Measurements from ENCODE around the gene HOXD10. TPM values are rescaled to one million over a fixed set of nuclear protein-coding genes. Genes with fewer than 3 reads are reported as not detected.

HOXD10 gene
- total and polyA plus RNA-seq, 4 donors: 0.92 to 15.5 (median 0.98) TPM; not detected in 1

Small RNA genes within 50 kb of the gene (small RNA-seq; reads per million reads assigned to genes)
- gene MIR10B (ENCODE audit: low replicate concordance): 171,554 reads per million, percentile 100 among the genes with 10 or more reads in this experiment

Other genes starting within 250 kb of the HOXD10 start
- 10 to 100 TPM; 38.7 to 72.8 TPM for gene LNPK, start 114.5 kb upstream of the HOXD10 start, total RNA-seq
- 10 to 100 TPM; 26.2 to 40.6 TPM for gene LNPK, start 114.5 kb upstream of the HOXD10 start, polyA plus RNA-seq (ENCODE audit: insufficient read length in 2 of 2)
- gene EVX2, start 32.8 kb upstream of the HOXD10 start, total RNA-seq: under 1 TPM; 0.17 to 0.59 TPM
- 1 to 10 TPM in 1 of 2 donors, under 1 TPM in 1; 0.74 to 1.1 TPM for gene EVX2, start 32.8 kb upstream of the HOXD10 start, polyA plus RNA-seq (ENCODE audit: insufficient read length in 2 of 2)
- under 1 TPM in 1 of 2 donors, not detected in 1; 0.10 TPM for gene HOXD13, start 24.1 kb upstream of the HOXD10 start, total RNA-seq
- not detected for gene HOXD13, start 24.1 kb upstream of the HOXD10 start, polyA plus RNA-seq (ENCODE audit: insufficient read length in 2 of 2)
- not detected for gene HOXD12, start 17.0 kb upstream of the HOXD10 start, total RNA-seq
- gene HOXD12, start 17.0 kb upstream of the HOXD10 start, polyA plus RNA-seq (ENCODE audit: insufficient read length in 2 of 2): not detected
- 1 to 10 TPM in 1 of 2 donors, not detected in 1; 1.4 TPM for gene HOXD11, start 9.5 kb upstream of the HOXD10 start, total RNA-seq
- gene HOXD11, start 9.5 kb upstream of the HOXD10 start, polyA plus RNA-seq (ENCODE audit: insufficient read length in 2 of 2): under 1 TPM; 0.39 to 0.51 TPM
- 1 to 10 TPM in 1 of 2 donors, under 1 TPM in 1; 0.22 to 3.2 TPM for gene HOXD9, start 5.9 kb downstream of the HOXD10 start, total RNA-seq
- 1 to 10 TPM; 3.0 to 3.2 TPM for gene HOXD9, start 5.9 kb downstream of the HOXD10 start, polyA plus RNA-seq (ENCODE audit: insufficient read length in 2 of 2)
- gene HOXD8, start 12.9 kb downstream of the HOXD10 start, total RNA-seq: 10 to 100 TPM; 10.5 to 12.9 TPM
- gene HOXD8, start 12.9 kb downstream of the HOXD10 start, polyA plus RNA-seq (ENCODE audit: insufficient read length in 2 of 2): 10 to 100 TPM; 29.9 to 42.7 TPM
- 1 to 10 TPM; 3.9 to 9.0 TPM for gene HOXD4, start 34.8 kb downstream of the HOXD10 start, total RNA-seq
- 10 to 100 TPM; 15.7 to 19.8 TPM for gene HOXD4, start 34.8 kb downstream of the HOXD10 start, polyA plus RNA-seq (ENCODE audit: insufficient read length in 2 of 2)
- gene HOXD3, start 40.5 kb downstream of the HOXD10 start, total RNA-seq: 10 to 100 TPM in 1 of 2 donors, 1 to 10 TPM in 1; 7.3 to 11.2 TPM
- gene HOXD3, start 40.5 kb downstream of the HOXD10 start, polyA plus RNA-seq (ENCODE audit: insufficient read length in 2 of 2): 10 to 100 TPM; 18.1 to 23.0 TPM
- 1 to 10 TPM in 1 of 2 donors, under 1 TPM in 1; 0.66 to 2.7 TPM for gene HOXD1, start 71.9 kb downstream of the HOXD10 start, total RNA-seq
- gene HOXD1, start 71.9 kb downstream of the HOXD10 start, polyA plus RNA-seq (ENCODE audit: insufficient read length in 2 of 2): 1 to 10 TPM; 5.1 to 5.6 TPM
- gene MTX2, start 152.7 kb downstream of the HOXD10 start, total RNA-seq: 10 to 100 TPM; 34.1 to 42.9 TPM
- gene MTX2, start 152.7 kb downstream of the HOXD10 start, polyA plus RNA-seq (ENCODE audit: insufficient read length in 2 of 2): 100 to 1,000 TPM in 1 of 2 donors, 10 to 100 TPM in 1; 94.7 to 102 TPM